Gastroesophageal sphincter (tissue), 3 donors: ENCODE results near the gene RAB28.

Source experiments
- EP300 ChIP-seq: sonication (generic); formaldehyde crosslinking; IDR thresholded peaks from one replicate; pipeline ENCODE4 v1.6.1; 2017; ENCODE audit warnings: antibody characterized with exemption, mild to moderate bottlenecking
- POLR2A ChIP-seq, 2 donors: fragments of 450-650 bp; IDR thresholded peaks; one replicate each; pipeline ENCODE4 v1.6.1; 2017; ENCODE audit warnings: antibody characterized with exemption in 2 of 2, mild to moderate bottlenecking in 2 of 2, moderate library complexity in 1 of 2
- TF ChIP-seq, protein P1 (sequence below), 4 experiments: fragments of 200-600 bp in 2 of 4; fragments of 450-650 bp in 2 of 4; sonication (generic) in 1 of 4; IDR thresholded peaks; one replicate each; pipeline ENCODE4 v1.5.1; 2017 to 2019; ENCODE audit warnings: antibody characterized with exemption in 4 of 4, mild to moderate bottlenecking in 2 of 4, moderate library complexity in 2 of 4

- TF ChIP-seq, protein P1, sequence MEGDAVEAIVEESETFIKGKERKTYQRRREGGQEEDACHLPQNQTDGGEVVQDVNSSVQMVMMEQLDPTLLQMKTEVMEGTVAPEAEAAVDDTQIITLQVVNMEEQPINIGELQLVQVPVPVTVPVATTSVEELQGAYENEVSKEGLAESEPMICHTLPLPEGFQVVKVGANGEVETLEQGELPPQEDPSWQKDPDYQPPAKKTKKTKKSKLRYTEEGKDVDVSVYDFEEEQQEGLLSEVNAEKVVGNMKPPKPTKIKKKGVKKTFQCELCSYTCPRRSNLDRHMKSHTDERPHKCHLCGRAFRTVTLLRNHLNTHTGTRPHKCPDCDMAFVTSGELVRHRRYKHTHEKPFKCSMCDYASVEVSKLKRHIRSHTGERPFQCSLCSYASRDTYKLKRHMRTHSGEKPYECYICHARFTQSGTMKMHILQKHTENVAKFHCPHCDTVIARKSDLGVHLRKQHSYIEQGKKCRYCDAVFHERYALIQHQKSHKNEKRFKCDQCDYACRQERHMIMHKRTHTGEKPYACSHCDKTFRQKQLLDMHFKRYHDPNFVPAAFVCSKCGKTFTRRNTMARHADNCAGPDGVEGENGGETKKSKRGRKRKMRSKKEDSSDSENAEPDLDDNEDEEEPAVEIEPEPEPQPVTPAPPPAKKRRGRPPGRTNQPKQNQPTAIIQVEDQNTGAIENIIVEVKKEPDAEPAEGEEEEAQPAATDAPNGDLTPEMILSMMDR (IDR thresholded peaks at IDR 0.05) = no peak
- no peak for TF ChIP-seq POLR2A (IDR thresholded peaks at IDR 0.05)
- no peak for TF ChIP-seq EP300
Observed at GRCh38 chr4:13496605-13497004, 12.5 kb upstream of the RAB28 start.
